DMS53 treated with DMSO at 0.1 percent for 48 hours (cell line): ENCODE measurements around the gene POMT2.

Experiments
- DNase-seq: peaks from one replicate; lab custom pipeline; 2025; ENCODE audit not compliant: unreplicated experiment; lab: John Stamatoyannopoulos, UW

POMT2 gene

GRCh38 chr14:77245820-77246219, 74.9 kb downstream of the POMT2 start:
- no peak for DNase-seq

- DNase-seq: no peak
Observed at GRCh38 chr14:77243853-77244252, 76.8 kb downstream of the POMT2 start.

GRCh38 chr14:77242752-77243151, 77.9 kb downstream of the POMT2 start:
- no peak for DNase-seq

- no peak for DNase-seq
Observed at GRCh38 chr14:77241955-77242354, 78.7 kb downstream of the POMT2 start.

GRCh38 chr14:77240336-77240915, 80.3 kb downstream of the POMT2 start:
- no peak for DNase-seq

GRCh38 chr14:77239412-77239811, 81.3 kb downstream of the POMT2 start:
- no peak for DNase-seq

GRCh38 chr14:77238996-77239395, 81.7 kb downstream of the POMT2 start:
- no peak for DNase-seq

- no peak for DNase-seq
Observed at GRCh38 chr14:77238356-77238755, 82.3 kb downstream of the POMT2 start.

GRCh38 chr14:77236814-77237213, 83.9 kb downstream of the POMT2 start:
- no peak for DNase-seq

GRCh38 chr14:77231721-77232120, 89.0 kb downstream of the POMT2 start:
- DNase-seq: no peak

GRCh38 chr14:77230914-77231313, 89.8 kb downstream of the POMT2 start:
- no peak for DNase-seq

- no peak for DNase-seq
Observed at GRCh38 chr14:77228056-77228455, 92.6 kb downstream of the POMT2 start.

GRCh38 chr14:77225892-77226557, 94.7 kb downstream of the POMT2 start:
- no peak for DNase-seq

- DNase-seq: no peak
Observed at GRCh38 chr14:77225254-77225653, 95.4 kb downstream of the POMT2 start.
